ENCODE data around the gene MBNL2.

GRCh38 chr13:97352815-97353214 is 130.7 kb downstream of the MBNL2 start:
- TF ChIP-seq CBFB (CRISPR knock-in tag; IDR thresholded peaks at IDR 0.05; ENCODE audit: low read depth) (no peak), CTCF (IDR thresholded peaks at IDR 0.05) (no peak), SMAD4 (CRISPR knock-in tag; IDR thresholded peaks at IDR 0.05) (no peak), ELF4 (CRISPR knock-in tag; IDR thresholded peaks at IDR 0.05; ENCODE audit: low read depth) (no peak)
